Retinal pigment epithelial cell (primary cell): Measurements from ENCODE around the gene SEL1L2.

ENCODE experiments used
- DNase-seq: peaks from one replicate; pipeline ENCODE4 v3.0.0-alpha.2; 2010; ENCODE audit warnings: low read depth
- H3K4me3 ChIP-seq: 2 replicates; pipeline ENCODE4 v1.5.1; 2011; ENCODE audit warnings: mild to moderate bottlenecking, low read length, control low read depth, moderate library complexity
- CTCF ChIP-seq: conservative IDR thresholded peaks from 2 replicates; pipeline ENCODE4 v1.5.1; 2011; ENCODE audit warnings: low read depth, low read length, control low read depth, inconsistent platforms

The SEL1L2 gene

GRCh38 chr20:13913131-13913530 is 77.3 kb downstream of the SEL1L2 start:
- no peak overlapping the region for H3K4me3 ChIP-seq
- no peak for DNase-seq
- no peak for TF ChIP-seq CTCF

- DNase-seq: no peak
- no peak overlapping the region for H3K4me3 ChIP-seq
- no peak for TF ChIP-seq CTCF
Measured at GRCh38 chr20:13910492-13910891, 79.9 kb downstream of the SEL1L2 start.

GRCh38 chr20:13909067-13909466 is 81.3 kb downstream of the SEL1L2 start:
- H3K4me3 ChIP-seq: no peak overlapping the region
- TF ChIP-seq CTCF: no peak
- no peak for DNase-seq

- no peak for DNase-seq
- H3K4me3 ChIP-seq: no peak overlapping the region
- TF ChIP-seq CTCF: no peak
Measured at GRCh38 chr20:13904766-13905165, 85.6 kb downstream of the SEL1L2 start.

GRCh38 chr20:13900496-13900895 is 89.9 kb downstream of the SEL1L2 start:
- H3K4me3 ChIP-seq: no peak overlapping the region
- DNase-seq: no peak
- TF ChIP-seq CTCF: no peak

GRCh38 chr20:13898012-13898612 is 92.3 kb downstream of the SEL1L2 start:
- TF ChIP-seq CTCF: peak; percentile 20
- DNase-seq: no peak
- no peak overlapping the region for H3K4me3 ChIP-seq

- no peak for DNase-seq
- no peak for TF ChIP-seq CTCF
- H3K4me3 ChIP-seq: no peak overlapping the region
Measured at GRCh38 chr20:13891575-13891974, 98.8 kb downstream of the SEL1L2 start.
